GM19240 (cell line): Measurements from ENCODE around the gene MCF2L.

Experiments
- DNase-seq: peaks from one replicate; pipeline ENCODE4 v3.0.0; 2011; ENCODE audit warnings: low spot score; ENCODE audit not compliant: insufficient read length

Gene MCF2L

DNA sequence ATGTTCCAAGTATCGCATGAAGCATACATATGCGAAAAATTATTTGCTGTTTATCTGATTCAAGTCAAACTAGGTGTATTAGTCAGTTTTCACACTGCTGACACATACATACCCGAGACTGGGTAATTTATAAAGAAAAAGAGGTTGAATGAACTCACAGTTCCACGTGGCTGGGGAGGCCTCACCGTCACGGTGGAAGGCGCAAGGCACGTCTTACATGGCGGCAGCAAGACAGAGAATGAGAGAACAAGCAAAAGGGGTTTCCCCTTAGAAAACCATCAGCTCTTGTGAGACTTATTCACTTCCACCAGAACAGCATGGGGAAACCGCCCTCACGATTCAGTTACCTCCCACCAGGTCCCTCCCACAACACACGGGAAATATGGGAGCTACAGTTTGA, 176.5 kb downstream of the MCF2L start:
- DNase-seq: no peak

DNA sequence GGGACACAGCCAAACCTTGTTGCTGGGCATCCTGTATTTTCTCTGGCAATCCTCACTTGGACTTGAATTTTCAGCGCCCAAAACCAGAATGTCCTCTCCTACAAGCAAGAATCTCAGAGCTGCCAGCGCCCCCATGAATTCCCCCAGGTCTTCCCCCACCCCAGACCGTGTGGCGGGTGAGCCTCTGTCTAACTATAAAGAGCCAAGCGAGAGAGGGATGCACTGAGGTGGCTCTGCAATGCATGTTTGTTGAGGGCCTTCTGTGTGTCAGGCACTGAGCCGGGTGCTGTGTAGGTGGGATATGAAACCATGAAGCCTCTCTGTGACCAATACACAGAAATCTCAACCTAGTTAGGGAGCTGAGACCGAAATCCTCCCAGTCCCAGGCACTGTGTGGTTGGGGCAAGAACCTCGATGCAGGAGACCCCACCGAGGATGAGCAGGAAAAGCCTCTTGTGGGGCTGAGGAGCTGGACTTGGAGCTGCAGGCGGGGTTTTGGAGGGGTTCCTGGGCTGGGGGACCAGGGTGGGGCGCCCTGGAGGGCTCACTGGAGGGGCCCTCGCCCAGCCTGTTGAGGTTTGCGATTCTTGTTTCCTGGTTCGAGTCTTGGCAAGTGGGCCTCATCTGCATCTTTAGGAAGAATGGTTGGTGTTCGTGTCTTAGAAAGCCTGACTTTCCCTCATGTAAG, 177.0 kb downstream of the MCF2L start:
- no peak for DNase-seq

DNA sequence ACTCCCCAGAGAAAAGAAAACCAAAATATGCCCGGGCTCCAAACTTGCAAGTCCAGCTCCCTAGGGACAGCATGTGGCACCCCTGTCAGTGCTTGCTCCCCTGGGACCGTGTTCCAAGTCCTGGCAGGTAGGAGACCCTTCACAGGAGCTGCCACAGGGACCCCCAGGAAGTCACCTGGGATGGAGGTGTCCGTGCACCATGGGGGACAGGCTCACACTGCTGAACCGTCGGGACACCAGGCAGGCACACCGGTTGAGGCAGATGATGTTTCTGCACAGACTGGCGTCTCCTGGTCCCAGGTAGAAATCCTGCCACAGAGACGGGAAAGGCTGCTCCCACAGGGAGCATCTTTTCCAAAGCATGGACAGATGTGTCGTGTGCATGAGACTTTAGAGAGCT, 177.7 kb downstream of the MCF2L start:
- DNase-seq: no peak

DNA sequence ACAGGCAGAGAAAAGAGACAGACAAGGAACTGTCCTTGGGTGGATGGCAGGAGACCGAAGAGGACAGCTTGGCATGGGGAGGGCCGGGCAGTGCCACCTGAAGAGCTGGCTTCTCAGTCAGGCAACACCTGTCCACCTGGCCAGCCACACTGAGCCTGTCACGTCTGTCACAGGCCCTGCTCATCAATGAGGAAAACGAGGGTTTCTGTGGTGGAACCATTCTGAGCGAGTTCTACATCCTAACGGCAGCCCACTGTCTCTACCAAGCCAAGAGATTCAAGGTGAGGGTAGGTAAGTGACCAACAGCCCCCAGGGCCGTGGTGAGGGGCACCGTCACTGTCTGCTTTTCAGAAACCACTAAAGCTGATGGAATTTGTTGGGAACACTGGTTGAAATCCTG, 178.2 kb downstream of the MCF2L start:
- DNase-seq: no peak

DNA sequence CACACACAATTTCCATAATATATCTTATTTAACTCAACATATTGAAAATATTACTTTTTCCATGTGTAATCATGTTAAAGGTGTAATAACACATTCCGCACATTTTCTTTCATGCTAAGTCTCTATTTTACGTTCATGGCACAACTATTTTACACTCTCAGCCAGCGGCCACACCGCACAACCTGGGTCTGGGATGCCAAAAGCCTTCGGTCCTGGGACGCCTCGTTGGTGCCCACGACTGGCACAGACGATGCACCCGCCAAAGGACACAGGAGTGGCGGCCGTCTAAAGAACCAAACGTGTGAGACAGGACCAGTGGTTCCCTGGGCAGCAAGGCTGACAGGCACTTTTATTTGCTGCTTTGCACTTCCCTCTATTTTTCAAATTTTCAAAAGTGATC, 179.4 kb downstream of the MCF2L start:
- no peak for DNase-seq

DNA sequence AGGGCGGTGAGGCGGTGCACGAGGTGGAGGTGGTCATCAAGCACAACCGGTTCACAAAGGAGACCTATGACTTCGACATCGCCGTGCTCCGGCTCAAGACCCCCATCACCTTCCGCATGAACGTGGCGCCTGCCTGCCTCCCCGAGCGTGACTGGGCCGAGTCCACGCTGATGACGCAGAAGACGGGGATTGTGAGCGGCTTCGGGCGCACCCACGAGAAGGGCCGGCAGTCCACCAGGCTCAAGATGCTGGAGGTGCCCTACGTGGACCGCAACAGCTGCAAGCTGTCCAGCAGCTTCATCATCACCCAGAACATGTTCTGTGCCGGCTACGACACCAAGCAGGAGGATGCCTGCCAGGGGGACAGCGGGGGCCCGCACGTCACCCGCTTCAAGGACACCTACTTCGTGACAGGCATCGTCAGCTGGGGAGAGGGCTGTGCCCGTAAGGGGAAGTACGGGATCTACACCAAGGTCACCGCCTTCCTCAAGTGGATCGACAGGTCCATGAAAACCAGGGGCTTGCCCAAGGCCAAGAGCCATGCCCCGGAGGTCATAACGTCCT, 180.0 kb downstream of the MCF2L start:
- DNase-seq: no peak
